GM23248 (cell line): Measurements from ENCODE around the gene TMEM129.

Experiments used
- EZH2 ChIP-seq: fragments of 200-600 bp; sonication (generic); IDR thresholded peaks from 2 replicates; pipeline ENCODE4 v1.6.1; 2018; ENCODE audit warnings: antibody characterized with exemption, mild to moderate bottlenecking; ENCODE audit not compliant: insufficient read depth, poor library complexity, severe bottlenecking
- EZH2phosphoT487 ChIP-seq: fragments of 200-600 bp; sonication (generic); IDR thresholded peaks from 2 replicates; pipeline ENCODE4 v1.6.1; 2018; ENCODE audit warnings: antibody characterized with exemption, moderate library complexity, mild to moderate bottlenecking, low read depth; ENCODE audit not compliant: insufficient read depth

GRCh38 chr4:1759818-1760223 lies 38.7 kb upstream of the TMEM129 start:
- TF ChIP-seq EZH2 = no peak
- TF ChIP-seq EZH2phosphoT487 = no peak
